ENCODE results near the gene NPLOC4.

GRCh38 chr17:81656835-81657234 lies 19.9 kb upstream of the NPLOC4 start:
- TF ChIP-seq RAD21 (IDR thresholded peaks at IDR 0.05; ENCODE audit: low read length) (no peak), SMC3 (IDR thresholded peaks at IDR 0.05; ENCODE audit: low read depth, low read length) (no peak), CTCF (IDR thresholded peaks at IDR 0.05) (no peak), EP300 (IDR thresholded peaks at IDR 0.05; ENCODE audit: borderline replicate concordance in 1 of 2, low read depth in 1 of 2, low read length in 1 of 2) (no peak), RFX5 (IDR thresholded peaks at IDR 0.05; ENCODE audit: low read length) (no peak), EZH2phosphoT487 (IDR thresholded peaks at IDR 0.05; ENCODE audit: borderline replicate concordance, low read depth) (no peak), FOXJ3 (CRISPR knock-in tag; IDR thresholded peaks at IDR 0.05) (no peak), MAX (IDR thresholded peaks at IDR 0.05; ENCODE audit: low read depth) (no peak), SIN3A (IDR thresholded peaks at IDR 0.05; ENCODE audit: borderline replicate concordance, low read depth, low read length) (no peak), JUND (IDR thresholded peaks at IDR 0.05) (no peak), YY1 (IDR thresholded peaks at IDR 0.05; ENCODE audit: low read depth) (no peak), TCF12 (IDR thresholded peaks at IDR 0.05) (no peak)

All from SK-N-SH (cell line).